ENCODE measurements around the gene PNMA8C. TPM values are rescaled to one million over a fixed set of nuclear protein-coding genes. Genes with fewer than 3 reads are reported as not detected.

The PNMA8C gene
- total and polyA plus RNA-seq, 8 donors, result 0.05 to 0.18 TPM; not detected in 6

GRCh38 chr19:46407856-46408663 lies 20.7 kb downstream of the PNMA8C start:
- H3K36me3 ChIP-seq, result no peaks in the 10 kb centered on the region
- H3K27me3 ChIP-seq, result peaks cover 14 to 99% (median 47%) of the 10 kb centered on the region in 3 donors
- intact Hi-C loops (cut with DNase I; ENCODE audit: low total_unique reads), result no loop called here
- H3K4me3 ChIP-seq, result no peak overlapping the region
- peak in 1 of 2 donors; percentile 28 for DNase-seq
- peaks cover 24 to 62% (median 46%) of the 10 kb centered on the region in 4 donors for H3K4me1 ChIP-seq
- 35 to 47% (median 41%) methylated on average over 21 to 23 of the region's 23 CpGs for WGBS, 5 donors
- TF ChIP-seq POLR2AphosphoS5 (IDR thresholded peaks at IDR 0.05) (no peak), CTCF (IDR thresholded peaks at IDR 0.05) (no peak), POLR2A (IDR thresholded peaks at IDR 0.05) (no peak), EP300 (IDR thresholded peaks at IDR 0.05) (no peak)
- peak overlapping the region in 3 of 5 donors; percentile 44 to 62 (median 46) for H3K27ac ChIP-seq
- no peaks in the 10 kb centered on the region for H3K9me3 ChIP-seq

GRCh38 chr19:46406976-46407375 lies 21.8 kb downstream of the PNMA8C start:
- Histone ChIP-seq H3K4me1 (peaks cover 16 to 51% (median 39%) of the 10 kb centered on the region in 4 donors), H3K27ac (no peak overlapping the region), H3K4me3 (no peak overlapping the region), H3K27me3 (peaks cover 5 to 93% (median 36%) of the 10 kb centered on the region in 3 donors), H3K36me3 (no peaks in the 10 kb centered on the region), H3K9me3 (no peaks in the 10 kb centered on the region)
- 8 to 21% (median 12%) methylated on average over 6 of the region's 6 CpGs for WGBS, 5 donors
- intact Hi-C loops (cut with DNase I; ENCODE audit: low total_unique reads), result no loop called here
- no peak for DNase-seq
- TF ChIP-seq EP300 (IDR thresholded peaks at IDR 0.05), result no peak
- TF ChIP-seq CTCF (IDR thresholded peaks at IDR 0.05), result no peak
- TF ChIP-seq POLR2AphosphoS5 (IDR thresholded peaks at IDR 0.05), result no peak
- no peak for TF ChIP-seq POLR2A (IDR thresholded peaks at IDR 0.05)

- peak in 1 of 2 donors; percentile 90 for DNase-seq
- intact Hi-C loops (cut with DNase I; ENCODE audit: low total_unique reads), result no loop called here
- WGBS, 5 donors, result 13 to 33% (median 18%) methylated on average over 38 to 41 of the region's 41 CpGs
Observed at GRCh38 chr19:46404753-46405468, 23.8 kb downstream of the PNMA8C start.

More at GRCh38 chr19:46404753-46405468, 23.8 kb downstream of the PNMA8C start:
- H3K4me3 ChIP-seq, result peak overlapping the region; percentile 36 to 42 (median 36)
- no peak for TF ChIP-seq CTCF (IDR thresholded peaks at IDR 0.05)
- no peak for TF ChIP-seq POLR2A (IDR thresholded peaks at IDR 0.05)
- H3K4me1 ChIP-seq, result peaks cover 16 to 37% (median 31%) of the 10 kb centered on the region in 4 donors
- H3K27me3 ChIP-seq, result peaks cover 0 to 78% (median 21%) of the 10 kb centered on the region in 3 donors
- no peaks in the 10 kb centered on the region for H3K36me3 ChIP-seq
- H3K9me3 ChIP-seq, result no peaks in the 10 kb centered on the region
- H3K27ac ChIP-seq, result peak overlapping the region; percentile 16 to 67 (median 60)
